ENCODE data around the gene ITGAD. TPM values are rescaled to one million over a fixed set of nuclear protein-coding genes. Genes with fewer than 3 reads are reported as not detected.

The ITGAD gene
- total and polyA plus RNA-seq, 2 experiments from 2014 or later: not detected

- Histone ChIP-seq H3K27ac (ENCODE audit: low read depth) (no peak overlapping the region), H3K27me3 (ENCODE audit: insufficient read depth) (peaks cover 46% of the 10 kb centered on the region), H3K79me2 (replicated peaks; ENCODE audit: insufficient read depth) (no peaks in the 10 kb centered on the region), H3K36me3 (ENCODE audit: insufficient read depth) (no peaks in the 10 kb centered on the region), H2AFZ (no peak overlapping the region), H3K9me2 (ENCODE audit: insufficient read depth) (no peaks in the 10 kb centered on the region), H3K4me1 (ENCODE audit: insufficient read depth) (no peaks in the 10 kb centered on the region), H3K4me2 (no peak overlapping the region), H4K20me1 (replicated peaks; ENCODE audit: insufficient read depth) (0 out of 2 replicates have a peak, but pooled peaks cover 2% of the 10 kb centered on the region), H3K4me3 (no peak overlapping the region), H3F3A (replicated peaks; ENCODE audit: low read depth) (no peaks in the 10 kb centered on the region)
- H3K36me3 Mint-ChIP-seq (ENCODE audit: low read depth): peaks cover 4% of the 10 kb centered on the region; the same call in 1 of the 3 replicates
- ATAC-seq: no peak
- DNase-seq (ENCODE audit: low spot score): no peak
- H3K27ac Mint-ChIP-seq: no peak overlapping the region
- no peak overlapping the region for H3K4me3 Mint-ChIP-seq
- TF ChIP-seq NANOG (IDR thresholded peaks at IDR 0.05; ENCODE audit: borderline replicate concordance): no peak
- TF ChIP-seq CTCF (conservative IDR thresholded peaks at IDR 0.05; ENCODE audit: low read depth in 2 of 2): no peak
- no peak for TF ChIP-seq ZNF462 (CRISPR knock-in tag; IDR thresholded peaks at IDR 0.05)
- no peak for TF ChIP-seq CREB1 (CRISPR knock-in tag; IDR thresholded peaks at IDR 0.05; ENCODE audit: low read depth)
- no peak for TF ChIP-seq ETS1 (IDR thresholded peaks at IDR 0.05)
- no peak for TF ChIP-seq ZNF114 (CRISPR knock-in tag; IDR thresholded peaks at IDR 0.05)
- TF ChIP-seq REST (IDR thresholded peaks at IDR 0.05; ENCODE audit: unreplicated experiment): no peak
- no peak for TF ChIP-seq POLR2AphosphoS5 (IDR thresholded peaks at IDR 0.05; ENCODE audit: low read depth)
- TF ChIP-seq ZNF331 (CRISPR knock-in tag; IDR thresholded peaks at IDR 0.05; ENCODE audit: low read depth): no peak
- no peak for TF ChIP-seq EZH2phosphoT487 (IDR thresholded peaks at IDR 0.05; ENCODE audit: unreplicated experiment)
- no peak for TF ChIP-seq STAT1 (IDR thresholded peaks at IDR 0.05; ENCODE audit: unreplicated experiment)
- TF ChIP-seq JUNB (IDR thresholded peaks at IDR 0.05; ENCODE audit: unreplicated experiment): no peak
- TF ChIP-seq EZH2 (IDR thresholded peaks at IDR 0.05; ENCODE audit: low read depth, unreplicated experiment): no peak
- H3K27me3 Mint-ChIP-seq (ENCODE audit: insufficient read depth, low read depth, poor library complexity): peaks cover 22% of the 10 kb centered on the region
- peaks cover 4% of the 10 kb centered on the region; the same call in 2 of the 3 replicates for H3K4me1 Mint-ChIP-seq
- peaks cover 13% of the 10 kb centered on the region; the same call in 2 of the 3 replicates for H3K9me3 Mint-ChIP-seq
These were observed 36.2 kb downstream of the ITGAD start for GRCh38 chr16:31429314-31429713.

Measured in GM23338 (cell line).